NCI-H1105 (cell line): Measurements from ENCODE around the gene FOXQ1.

Source experiments
- DNase-seq: peaks from one replicate; lab custom pipeline; 2025; lab: John Stamatoyannopoulos, UW

Gene FOXQ1

GRCh38 chr6:1311400-1312202 is at the start of gene FOXQ1:
Gene FOXQ1 (plus strand): TSS chr6:1312098. CDS start chr6:1312705, 607 bp downstream.
- DNase-seq = peak; percentile 58

- DNase-seq = no peak
Measured at GRCh38 chr6:1262704-1263038, 49.2 kb upstream of the FOXQ1 start.

GRCh38 chr6:1263039-1263849 is 48.7 kb upstream of the FOXQ1 start:
- DNase-seq = no peak

GRCh38 chr6:1263850-1264377 is 48.0 kb upstream of the FOXQ1 start:
- no peak for DNase-seq

GRCh38 chr6:1264619-1265445 is 47.1 kb upstream of the FOXQ1 start:
- no peak for DNase-seq

- no peak for DNase-seq
Measured at GRCh38 chr6:1266686-1267056, 45.2 kb upstream of the FOXQ1 start.

- DNase-seq = no peak
Measured at GRCh38 chr6:1267057-1267732, 44.7 kb upstream of the FOXQ1 start.

GRCh38 chr6:1267790-1268762 is 43.8 kb upstream of the FOXQ1 start:
- no peak for DNase-seq

GRCh38 chr6:1271071-1271763 is 40.7 kb upstream of the FOXQ1 start:
- no peak for DNase-seq

GRCh38 chr6:1278061-1278720 is 33.7 kb upstream of the FOXQ1 start:
- no peak for DNase-seq

GRCh38 chr6:1279065-1279464 is 32.8 kb upstream of the FOXQ1 start:
- DNase-seq = no peak

GRCh38 chr6:1280666-1281300 is 31.1 kb upstream of the FOXQ1 start:
- no peak for DNase-seq

- no peak for DNase-seq
Measured at GRCh38 chr6:1281746-1282145, 30.2 kb upstream of the FOXQ1 start.

- DNase-seq = no peak
Measured at GRCh38 chr6:1283501-1283900, 28.4 kb upstream of the FOXQ1 start.

GRCh38 chr6:1285556-1285955 is 26.3 kb upstream of the FOXQ1 start:
- DNase-seq = no peak

- no peak for DNase-seq
Measured at GRCh38 chr6:1285956-1286355, 25.9 kb upstream of the FOXQ1 start.

GRCh38 chr6:1287103-1287591 is 24.8 kb upstream of the FOXQ1 start:
- no peak for DNase-seq

- no peak for DNase-seq
Measured at GRCh38 chr6:1290086-1290485, 21.8 kb upstream of the FOXQ1 start.

GRCh38 chr6:1290805-1291204 is 21.1 kb upstream of the FOXQ1 start:
- no peak for DNase-seq
